Naive thymus-derived CD8-positive, alpha-beta T cell (primary cell): Measurements from ENCODE around the gene PIGZ. TPM values are rescaled to one million over a fixed set of nuclear protein-coding genes. Genes with fewer than 3 reads are reported as not detected.

Experiments
- ATAC-seq, 2 donors: fragments of 150-1000 bp; cut with Tn5 transposase in 1 of 2; sonication (Bioruptor Pico), chemical (Tn5 transposase) in 1 of 2; 1 replicate in 1 of 2; 2 replicates in 1 of 2; pipeline ENCODE4 v1.10.0; 2021; ENCODE audit warnings: mild to moderate bottlenecking in 2 of 2, moderate library complexity in 2 of 2
- POLR2A ChIA-PET: fragments of 350-600 bp; sonication (Branson Sonifier 250); formaldehyde crosslinking; loops from one replicate; lab custom pipeline; 2021; ENCODE audit warnings: antibody characterized with exemption; lab: Charles Lee
- DNase-seq, 10 donors: peaks; one replicate each; pipeline versions ENCODE4 v3.0.0 to v3.0.0-alpha.2; 2020 to 2022
- H3K27ac Mint-ChIP-seq, 10 donors: one replicate each; pipeline ENCODE4 v1.8.0; 2020 to 2022; ENCODE audit warnings: mild to moderate bottlenecking in 10 of 10, mixed read lengths in 10 of 10, moderate library complexity in 4 of 10, inconsistent platforms in 1 of 10
- H3K27me3 Mint-ChIP-seq, 5 donors: one replicate each; pipeline ENCODE4 v1.8.0; 2021 to 2022; ENCODE audit warnings: mixed read lengths in 5 of 5
- H3K36me3 Mint-ChIP-seq, 3 donors: one replicate each; pipeline ENCODE4 v1.8.0; 2020 to 2022; ENCODE audit warnings: mixed read lengths in 3 of 3, mild to moderate bottlenecking in 2 of 3, inconsistent platforms in 1 of 3
- H3K4me1 Mint-ChIP-seq, 4 donors: one replicate each; pipeline ENCODE4 v1.8.0; 2021 to 2022; ENCODE audit warnings: mixed read lengths in 4 of 4
- H3K4me3 Mint-ChIP-seq, 10 donors: one replicate each; pipeline ENCODE4 v1.8.0; 2020 to 2022; ENCODE audit warnings: mild to moderate bottlenecking in 10 of 10, mixed read lengths in 10 of 10, moderate library complexity in 6 of 10, inconsistent platforms in 1 of 10
- H3K9me3 Mint-ChIP-seq, 9 donors: one replicate each; pipeline ENCODE4 v1.8.0; 2020 to 2022; ENCODE audit warnings: mixed read lengths in 9 of 9, mild to moderate bottlenecking in 3 of 9, inconsistent platforms in 1 of 9, moderate library complexity in 1 of 9
- polyA plus RNA-seq, 3 donors: library from polyadenylated mRNA; unstranded; fragments of 300-500 nt; fragmentation: Illumina TruSeq; gene quantifications; one replicate each; pipeline ENCODE4 v1.2.3, GENCODE V29; 2021
- total RNA-seq, 8 experiments: library from RNA in 2 of 8; stranded (reverse) in 2 of 8; gene quantifications; one replicate each; pipeline ENCODE4 v1.2.3 and lab custom pipeline; 2021 to 2026

The PIGZ gene
- total and polyA plus RNA-seq, 5 experiments from 2014 or later = 0.13 to 0.55 (median 0.26) TPM; not detected in 1

DNA sequence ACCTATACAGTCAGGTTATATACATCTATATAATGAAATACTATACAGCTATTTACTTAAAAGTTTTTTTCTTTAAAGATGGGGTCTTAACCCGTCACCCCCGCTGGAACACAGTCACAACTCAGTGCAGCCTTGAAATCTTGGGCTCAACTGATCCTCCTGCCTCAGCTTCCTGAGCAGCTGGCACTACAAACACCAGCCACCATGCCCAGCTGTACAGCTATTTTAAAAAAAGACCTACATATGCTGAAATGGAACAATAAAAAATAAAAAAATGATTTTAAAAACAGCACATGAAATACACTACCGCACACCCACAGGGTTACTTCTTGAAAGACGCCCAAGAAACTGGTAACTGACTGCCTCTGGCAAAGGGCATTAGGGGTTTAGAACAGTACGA is 30.1 kb downstream of the PIGZ start:
- Mint-ChIP-seq H3K36me3 (peaks cover 4 to 69% (median 9%) of the 10 kb centered on the region in 3 donors), H3K27me3 (peaks cover 0 to 3% (median 0%) of the 10 kb centered on the region in 5 donors)
- POLR2A ChIA-PET = interaction anchor here (0.7 kb wide), 1 partner anchor 50 kb away, joined by 3 read pairs; no protein-coding TSS in a partner anchor

GRCh38 chr3:196938124-196938523 is 30.5 kb downstream of the PIGZ start:
- POLR2A ChIA-PET = no interaction called here
- peak overlapping the region in 1 of 10 donors; percentile 11 for H3K27ac Mint-ChIP-seq

More for the DNA sequence above, 30.1 kb downstream of the PIGZ start:
- peaks cover 17 to 39% (median 36%) of the 10 kb centered on the region in 4 donors for H3K4me1 Mint-ChIP-seq
- H3K27ac Mint-ChIP-seq = peak overlapping the region in 5 of 10 donors; percentile 41 to 73 (median 46)
- no peak for DNase-seq
- peak overlapping the region in 1 of 10 donors; percentile 29 for H3K4me3 Mint-ChIP-seq
- H3K9me3 Mint-ChIP-seq = peaks cover 0 to 1% (median 0%) of the 10 kb centered on the region in 9 donors
- no peak for ATAC-seq

DNA sequence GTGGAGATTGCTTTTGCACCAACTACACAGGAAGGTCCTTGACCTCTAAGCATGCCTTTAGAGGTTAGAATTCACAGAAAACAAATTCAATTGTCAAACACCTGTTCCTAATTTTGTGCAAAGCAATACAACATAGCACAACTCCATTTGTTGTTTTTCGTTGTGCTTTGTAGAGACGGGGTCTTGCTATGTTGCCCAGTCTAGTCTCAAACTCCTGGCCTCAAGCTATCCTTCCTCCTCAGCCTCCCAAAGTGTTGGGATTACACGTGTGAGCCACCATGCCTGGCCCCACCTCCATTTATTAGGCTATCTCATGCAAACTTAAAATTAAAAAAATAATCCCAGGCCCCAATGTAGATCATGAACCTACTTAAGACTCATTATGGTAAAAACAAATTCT is 32.3 kb downstream of the PIGZ start:
- H3K4me3 Mint-ChIP-seq = no peak overlapping the region
- no peaks in the 10 kb centered on the region for H3K9me3 Mint-ChIP-seq
- peak overlapping the region in 4 of 10 donors; percentile 29 to 51 (median 42) for H3K27ac Mint-ChIP-seq
- H3K27me3 Mint-ChIP-seq = no peaks in the 10 kb centered on the region
- H3K4me1 Mint-ChIP-seq = peaks cover 7 to 24% (median 19%) of the 10 kb centered on the region in 4 donors
- no peak for ATAC-seq
- peaks cover 5 to 84% (median 14%) of the 10 kb centered on the region in 3 donors for H3K36me3 Mint-ChIP-seq
- POLR2A ChIA-PET = no interaction called here
- DNase-seq = no peak

More at GRCh38 chr3:196938124-196938523, 30.5 kb downstream of the PIGZ start:
- H3K36me3 Mint-ChIP-seq = peaks cover 4 to 73% (median 10%) of the 10 kb centered on the region in 3 donors
- ATAC-seq = no peak
- H3K9me3 Mint-ChIP-seq = peaks cover 0 to 1% (median 0%) of the 10 kb centered on the region in 9 donors
- DNase-seq = no peak
- peaks cover 15 to 34% (median 32%) of the 10 kb centered on the region in 4 donors for H3K4me1 Mint-ChIP-seq
- peaks cover 0 to 3% (median 0%) of the 10 kb centered on the region in 5 donors for H3K27me3 Mint-ChIP-seq
- no peak overlapping the region for H3K4me3 Mint-ChIP-seq

- H3K9me3 Mint-ChIP-seq = no peaks in the 10 kb centered on the region
- peaks cover 0 to 1% (median 0%) of the 10 kb centered on the region in 4 donors for H3K4me1 Mint-ChIP-seq
- POLR2A ChIA-PET = interaction anchor here (0.6 kb wide), 1 partner anchor 9 kb away, joined by 3 read pairs; no protein-coding TSS in a partner anchor
- ATAC-seq (peak in 1 of 2 donors; percentile 23), DNase-seq (no peak)
- H3K4me3 Mint-ChIP-seq = no peak overlapping the region
- H3K27me3 Mint-ChIP-seq = no peaks in the 10 kb centered on the region
- H3K27ac Mint-ChIP-seq = peak overlapping the region in 3 of 10 donors; percentile 25 to 79 (median 56)
- peaks cover 4 to 92% (median 12%) of the 10 kb centered on the region in 3 donors for H3K36me3 Mint-ChIP-seq
Measured at GRCh38 chr3:196932600-196932999, 36.0 kb downstream of the PIGZ start.

GRCh38 chr3:196931828-196932587 is 36.6 kb downstream of the PIGZ start:
- Mint-ChIP-seq H3K4me3 (no peak overlapping the region), H3K9me3 (no peaks in the 10 kb centered on the region), H3K36me3 (peaks cover 4 to 91% (median 10%) of the 10 kb centered on the region in 3 donors), H3K27me3 (no peaks in the 10 kb centered on the region), H3K27ac (peak overlapping the region in 3 of 10 donors; percentile 25 to 79 (median 56)), H3K4me1 (peaks cover 0 to 2% (median under 1%) of the 10 kb centered on the region in 4 donors)
- POLR2A ChIA-PET = interaction anchor here (0.6 kb wide), 1 partner anchor 9 kb away, joined by 3 read pairs; no protein-coding TSS in a partner anchor
- ATAC-seq (no peak), DNase-seq (no peak)

DNA sequence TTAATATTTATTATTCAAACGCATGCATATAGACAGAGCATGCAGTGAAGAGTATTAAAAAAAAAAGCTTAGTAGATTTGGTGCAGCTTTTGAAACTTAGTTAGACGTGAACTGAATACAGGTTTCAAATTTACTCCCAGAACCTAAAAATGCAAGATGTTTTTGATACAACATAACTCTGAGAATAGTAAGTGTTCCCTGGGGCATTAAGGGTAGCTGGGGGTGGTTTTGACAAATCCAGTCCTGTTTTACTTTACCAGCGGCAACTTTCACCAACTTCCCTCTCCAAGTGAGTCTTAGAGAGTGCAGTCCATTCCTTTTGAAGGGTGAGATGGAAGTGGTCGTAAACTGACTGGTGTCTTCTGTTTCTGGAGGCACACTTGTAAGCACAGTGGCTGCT is 37.5 kb downstream of the PIGZ start:
- POLR2A ChIA-PET = interaction anchor here (1.1 kb wide), 1 partner anchor 63 kb away, joined by 4 read pairs; the partner anchor contains the start of gene SENP5
- H3K27me3 Mint-ChIP-seq = no peaks in the 10 kb centered on the region
- H3K4me3 Mint-ChIP-seq = no peak overlapping the region
- DNase-seq = no peak
- peaks cover 0 to 2% (median under 1%) of the 10 kb centered on the region in 4 donors for H3K4me1 Mint-ChIP-seq
- H3K27ac Mint-ChIP-seq = peak overlapping the region in 3 of 10 donors; percentile 41 to 81 (median 63)
- H3K36me3 Mint-ChIP-seq = peaks cover 4 to 84% (median 9%) of the 10 kb centered on the region in 3 donors
- no peaks in the 10 kb centered on the region for H3K9me3 Mint-ChIP-seq
- no peak for ATAC-seq

- POLR2A ChIA-PET = no interaction called here
- H3K9me3 Mint-ChIP-seq = no peaks in the 10 kb centered on the region
- no peak for DNase-seq
- no peak for ATAC-seq
- peaks cover 4 to 72% (median 4%) of the 10 kb centered on the region in 3 donors for H3K36me3 Mint-ChIP-seq
- H3K27me3 Mint-ChIP-seq = no peaks in the 10 kb centered on the region
- H3K27ac Mint-ChIP-seq = peak overlapping the region in 4 of 10 donors; percentile 11 to 61 (median 31)
- peaks cover 0 to 2% (median 0%) of the 10 kb centered on the region in 4 donors for H3K4me1 Mint-ChIP-seq
- H3K4me3 Mint-ChIP-seq = no peak overlapping the region
Measured at GRCh38 chr3:196927571-196928453, 40.8 kb downstream of the PIGZ start.

DNA sequence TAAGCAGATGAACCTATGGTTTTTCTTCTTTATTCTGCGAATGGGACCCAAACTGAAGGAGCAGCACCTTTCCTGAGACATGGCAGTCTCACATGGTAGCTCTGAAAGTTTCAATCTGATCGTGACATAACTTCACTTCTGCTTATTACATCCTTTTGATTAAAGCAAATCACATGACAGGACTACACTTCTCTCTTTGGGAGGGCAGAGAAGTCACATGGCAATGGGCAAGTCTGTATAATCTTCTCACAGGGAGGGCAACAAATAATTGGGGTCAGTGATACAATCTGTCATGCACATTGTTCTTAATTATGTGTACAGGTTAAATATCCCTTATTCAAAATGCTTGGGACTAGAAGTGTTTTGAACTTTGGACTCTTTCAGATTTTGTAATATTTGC is 47.9 kb downstream of the PIGZ start:
- POLR2A ChIA-PET = no interaction called here
- no peaks in the 10 kb centered on the region for H3K27me3 Mint-ChIP-seq
- DNase-seq (no peak), ATAC-seq (no peak)
- H3K27ac Mint-ChIP-seq = peak overlapping the region in 3 of 10 donors; percentile 6 to 61 (median 48)
- peaks cover 0 to 6% (median 0%) of the 10 kb centered on the region in 9 donors for H3K9me3 Mint-ChIP-seq
- H3K4me1 Mint-ChIP-seq = peaks cover 0 to 9% (median 3%) of the 10 kb centered on the region in 4 donors
- no peak overlapping the region for H3K4me3 Mint-ChIP-seq
- H3K36me3 Mint-ChIP-seq = peaks cover 5 to 33% (median 11%) of the 10 kb centered on the region in 3 donors

DNA sequence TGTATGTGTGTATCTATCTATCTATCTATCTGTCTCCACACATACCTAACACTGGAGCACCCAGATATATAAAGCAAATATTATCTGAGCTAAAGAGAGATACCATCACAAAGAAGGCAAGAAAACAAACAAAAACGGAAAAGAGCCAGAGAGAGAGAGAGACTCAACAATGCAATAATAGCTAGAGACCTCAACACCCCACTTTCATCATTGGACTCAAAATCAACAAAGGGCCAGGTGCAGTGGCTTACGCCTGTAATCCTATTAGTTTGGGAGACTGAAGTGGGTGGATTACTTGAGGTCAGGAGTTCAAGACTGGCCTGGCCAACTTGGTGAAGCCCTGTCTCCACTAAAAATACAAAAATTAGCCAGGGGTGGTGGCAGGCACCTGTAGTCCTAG is 49.7 kb downstream of the PIGZ start:
- peak overlapping the region in 1 of 10 donors; percentile 2 for H3K27ac Mint-ChIP-seq
- no peaks in the 10 kb centered on the region for H3K27me3 Mint-ChIP-seq
- H3K4me3 Mint-ChIP-seq = no peak overlapping the region
- DNase-seq (no peak), ATAC-seq (no peak)
- H3K36me3 Mint-ChIP-seq = peaks cover 9 to 44% (median 21%) of the 10 kb centered on the region in 3 donors
- H3K9me3 Mint-ChIP-seq = peaks cover 0 to 6% (median 0%) of the 10 kb centered on the region in 9 donors
- POLR2A ChIA-PET = no interaction called here
- H3K4me1 Mint-ChIP-seq = peaks cover 0 to 9% (median 3%) of the 10 kb centered on the region in 4 donors

GRCh38 chr3:196916995-196917394 is 51.6 kb downstream of the PIGZ start:
- H3K4me3 Mint-ChIP-seq = no peak overlapping the region
- H3K4me1 Mint-ChIP-seq = peaks cover 0 to 9% (median 4%) of the 10 kb centered on the region in 4 donors
- H3K27me3 Mint-ChIP-seq = no peaks in the 10 kb centered on the region
- H3K36me3 Mint-ChIP-seq = peaks cover 9 to 38% (median 21%) of the 10 kb centered on the region in 3 donors
- POLR2A ChIA-PET = no interaction called here
- DNase-seq (no peak), ATAC-seq (no peak)
- peaks cover 0 to 6% (median 0%) of the 10 kb centered on the region in 9 donors for H3K9me3 Mint-ChIP-seq
- peak overlapping the region in 1 of 10 donors; percentile 79 for H3K27ac Mint-ChIP-seq

- peaks cover 9 to 35% (median 21%) of the 10 kb centered on the region in 3 donors for H3K36me3 Mint-ChIP-seq
- no peak overlapping the region for H3K27ac Mint-ChIP-seq
- H3K4me3 Mint-ChIP-seq = no peak overlapping the region
- POLR2A ChIA-PET = interaction anchor here (0.8 kb wide), 1 partner anchor 48 kb away, joined by 3 read pairs; the partner anchor contains the start of gene SENP5
- ATAC-seq = no peak
- no peaks in the 10 kb centered on the region for H3K27me3 Mint-ChIP-seq
- no peak for DNase-seq
- H3K4me1 Mint-ChIP-seq = peaks cover 0 to 9% (median 4%) of the 10 kb centered on the region in 4 donors
- peaks cover 0 to 6% (median 0%) of the 10 kb centered on the region in 9 donors for H3K9me3 Mint-ChIP-seq
Measured at GRCh38 chr3:196916221-196916620, 52.4 kb downstream of the PIGZ start.

DNA sequence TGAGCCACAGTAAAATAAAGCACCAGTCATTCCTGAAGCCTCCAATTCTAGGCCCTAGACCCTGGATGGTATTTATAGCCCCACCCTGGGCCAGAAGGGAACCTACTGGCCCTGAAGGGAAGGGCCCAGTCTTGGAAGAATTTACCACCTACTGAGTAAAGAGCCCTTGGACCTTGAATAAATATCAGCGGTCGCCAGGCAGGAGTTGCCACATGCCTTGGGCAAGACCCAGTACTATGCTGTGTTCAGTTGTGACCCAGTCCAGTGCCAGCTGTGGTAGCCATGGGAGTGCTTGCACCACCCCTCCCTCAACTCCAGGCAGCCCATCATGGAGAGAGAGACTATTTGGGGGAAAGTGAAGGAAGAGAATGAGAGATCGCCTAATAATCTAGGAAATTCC is 53.3 kb downstream of the PIGZ start:
- H3K4me1 Mint-ChIP-seq = peaks cover 0 to 5% (median 3%) of the 10 kb centered on the region in 4 donors
- DNase-seq (no peak), ATAC-seq (no peak)
- no peak overlapping the region for H3K27ac Mint-ChIP-seq
- H3K9me3 Mint-ChIP-seq = peaks cover 0 to 6% (median 0%) of the 10 kb centered on the region in 9 donors
- no peak overlapping the region for H3K4me3 Mint-ChIP-seq
- H3K36me3 Mint-ChIP-seq = peaks cover 9 to 39% (median 25%) of the 10 kb centered on the region in 3 donors
- H3K27me3 Mint-ChIP-seq = no peaks in the 10 kb centered on the region
- POLR2A ChIA-PET = no interaction called here
